Stimulated activated CD4-positive, alpha-beta T cell treated with anti-CD3 and anti-CD28 coated beads, TNF-alpha, amount 100 ng/mL, for 48 hours (primary cell): ENCODE measurements around the gene OR9A2.

Source experiments
- DNase-seq, 3 donors: peaks; one replicate each; pipeline ENCODE4 v3.0.0-alpha.2; 2020; ENCODE audit warnings: low read depth in 3 of 3

OR9A2 gene, protein sequence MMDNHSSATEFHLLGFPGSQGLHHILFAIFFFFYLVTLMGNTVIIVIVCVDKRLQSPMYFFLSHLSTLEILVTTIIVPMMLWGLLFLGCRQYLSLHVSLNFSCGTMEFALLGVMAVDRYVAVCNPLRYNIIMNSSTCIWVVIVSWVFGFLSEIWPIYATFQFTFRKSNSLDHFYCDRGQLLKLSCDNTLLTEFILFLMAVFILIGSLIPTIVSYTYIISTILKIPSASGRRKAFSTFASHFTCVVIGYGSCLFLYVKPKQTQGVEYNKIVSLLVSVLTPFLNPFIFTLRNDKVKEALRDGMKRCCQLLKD

DNA sequence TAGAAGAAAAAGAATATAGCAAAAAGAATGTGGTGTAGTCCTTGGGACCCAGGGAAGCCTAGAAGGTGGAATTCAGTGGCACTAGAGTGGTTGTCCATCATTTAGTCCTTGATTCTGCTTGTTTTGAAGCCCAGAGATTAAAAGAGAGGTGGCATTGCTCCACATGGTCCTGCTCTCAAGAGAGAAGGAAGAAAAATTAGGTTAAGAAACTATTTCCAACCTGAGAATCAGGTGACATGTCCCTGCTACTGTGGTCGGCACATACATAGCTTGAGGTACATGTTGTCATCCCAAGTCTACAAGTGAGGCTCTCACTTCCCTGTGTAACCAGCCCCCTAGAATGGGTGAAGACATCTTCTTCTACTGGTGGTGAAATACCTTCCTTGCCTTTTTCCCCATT, at the start of gene OR9A2:
OR9A2 (minus strand) TSS at position 101 of the 400 bp plus-strand sequence; CDS start at position 101, 0 bp downstream.
- no peak for DNase-seq

DNA sequence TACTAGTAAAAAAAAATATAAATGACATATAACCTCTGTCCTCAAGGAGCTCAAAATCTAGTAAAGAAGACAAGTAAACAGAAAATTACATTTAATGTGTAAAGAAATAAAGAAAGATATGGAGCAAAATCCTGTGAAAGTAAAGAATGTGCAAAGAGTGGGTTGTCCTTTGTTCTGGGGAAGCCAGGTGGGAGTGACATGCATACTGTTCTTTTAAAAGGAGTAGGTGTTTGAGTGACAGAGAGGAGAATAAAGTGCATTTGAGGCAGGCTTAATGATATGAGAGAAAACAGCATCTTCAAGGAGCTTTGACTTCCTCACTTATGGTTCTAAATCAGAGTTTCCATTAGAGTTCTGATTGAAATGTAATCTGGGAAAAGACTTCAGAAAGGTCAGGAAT, 47.2 kb upstream of the OR9A2 start:
- DNase-seq = no peak

DNA sequence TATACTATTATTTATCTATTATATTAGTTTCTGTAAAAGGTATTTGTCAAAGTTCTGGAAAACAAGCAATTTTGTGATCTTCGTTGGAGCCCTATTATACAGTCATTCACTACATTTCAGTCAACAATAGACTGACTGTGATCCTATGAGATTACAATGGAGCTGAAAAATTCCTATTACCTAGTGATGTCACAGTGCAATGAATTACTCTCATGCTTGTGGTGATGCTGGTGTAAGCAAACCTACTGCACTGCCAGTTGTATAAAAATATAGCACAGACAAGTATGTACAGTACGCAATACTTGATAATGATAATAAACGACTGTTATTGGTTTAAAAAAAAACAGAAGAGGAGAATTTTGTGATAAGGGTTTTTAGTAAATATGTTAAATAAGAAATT, 46.6 kb upstream of the OR9A2 start:
- no peak for DNase-seq

DNA sequence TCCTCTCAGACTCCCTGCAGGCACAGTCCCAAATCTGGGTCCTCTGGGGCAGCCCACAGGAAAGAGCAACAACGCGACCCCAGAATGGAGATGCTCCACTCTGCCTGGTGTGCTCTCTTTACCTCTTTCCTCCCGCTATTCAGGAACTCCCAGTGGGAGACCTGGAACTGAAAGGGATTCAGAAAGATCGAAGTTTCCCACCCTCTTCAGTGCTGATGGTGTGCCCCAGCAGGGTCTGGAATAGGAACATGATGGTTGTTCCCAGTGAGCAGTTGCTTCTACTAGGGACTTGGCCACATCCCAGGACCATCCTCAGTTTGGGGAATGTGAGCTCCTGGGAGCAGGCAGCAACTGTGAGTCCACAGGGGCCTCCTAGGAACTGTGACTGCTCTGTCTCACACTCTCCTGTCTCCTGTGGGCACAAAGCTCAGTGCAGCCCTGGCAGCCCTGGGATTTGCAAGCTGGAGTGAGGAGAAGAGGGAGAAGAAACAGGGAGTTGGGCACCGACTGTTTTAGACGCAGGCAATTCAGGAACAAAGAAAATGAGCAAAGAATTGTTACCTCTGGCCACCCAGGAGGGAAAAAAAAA, 43.1 kb upstream of the OR9A2 start:
- DNase-seq = no peak

DNA sequence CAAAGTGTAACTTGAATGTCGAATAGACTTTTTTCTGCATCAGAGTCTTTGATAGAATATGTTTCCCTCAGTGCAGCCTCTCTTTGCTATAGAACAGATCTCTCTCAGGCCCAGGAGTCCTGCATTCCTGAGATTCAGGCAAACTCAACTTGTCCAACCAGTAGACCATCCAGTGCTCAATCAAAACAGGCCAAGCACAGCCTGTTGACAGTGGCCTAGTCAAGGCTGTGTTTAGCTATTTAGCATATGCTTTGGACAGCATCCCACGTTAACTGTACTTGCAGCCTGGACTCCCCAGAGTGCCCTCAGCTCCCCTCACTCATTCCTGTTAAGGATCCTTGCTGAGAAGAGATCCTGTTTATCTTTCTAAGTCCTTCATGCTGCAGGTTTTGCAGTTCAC, 41.5 kb upstream of the OR9A2 start:
- DNase-seq = no peak

DNA sequence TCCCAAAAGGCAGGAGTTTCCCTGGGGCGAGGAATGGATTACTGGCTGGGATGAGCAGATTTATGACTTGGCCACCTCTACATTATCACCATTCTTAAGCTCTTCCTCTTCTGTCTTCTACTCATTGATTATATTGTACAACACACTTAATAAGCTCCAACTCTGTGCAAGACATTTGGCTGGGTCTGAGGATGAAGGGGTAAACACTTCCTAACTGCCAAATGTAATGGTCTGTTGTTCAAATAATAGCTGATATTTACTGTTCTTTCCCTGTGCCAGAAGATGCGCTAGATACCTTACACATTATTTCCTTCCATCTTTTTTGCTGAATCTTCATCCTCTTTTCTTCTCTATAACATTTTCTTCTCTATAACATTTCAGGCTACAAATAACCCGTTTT, 36.8 kb upstream of the OR9A2 start:
- no peak for DNase-seq

DNA sequence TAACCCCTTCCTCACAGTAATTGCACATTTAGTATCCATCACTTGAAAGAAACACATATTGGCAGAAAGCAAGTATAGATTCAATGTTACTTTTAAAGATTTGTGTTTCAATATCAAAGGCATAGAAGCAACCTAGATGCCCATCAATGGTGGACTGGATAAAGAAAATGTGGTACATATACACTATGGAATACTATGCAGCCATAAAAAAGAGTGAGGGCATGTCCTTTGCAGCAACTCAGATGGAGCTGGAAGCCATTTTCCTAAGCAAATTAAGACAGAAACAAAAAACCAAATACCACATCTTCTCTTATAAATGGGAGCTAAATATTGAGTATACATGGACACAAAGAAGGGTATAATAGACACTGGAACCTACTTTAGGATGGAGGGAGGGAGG, 28.8 kb upstream of the OR9A2 start:
- no peak for DNase-seq

DNA sequence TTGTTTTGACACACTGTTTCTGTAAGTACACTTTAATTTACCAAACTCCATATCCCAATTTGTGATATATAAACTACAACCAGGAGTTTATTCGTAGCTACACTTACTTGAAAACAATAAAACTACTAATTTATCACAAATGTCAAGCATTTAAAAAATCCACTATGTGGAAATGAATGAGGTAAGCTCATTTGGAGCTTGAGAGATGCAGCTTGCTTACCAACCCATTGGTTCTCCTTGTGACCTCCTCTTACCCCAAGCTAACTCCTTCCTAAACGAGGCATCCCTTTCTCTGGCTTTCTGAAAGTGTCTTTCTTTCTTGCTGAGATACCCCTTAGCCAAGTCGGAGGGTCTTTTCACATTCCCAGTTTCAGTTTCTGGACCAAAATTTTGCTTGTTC, 27.7 kb upstream of the OR9A2 start:
- no peak for DNase-seq

DNA sequence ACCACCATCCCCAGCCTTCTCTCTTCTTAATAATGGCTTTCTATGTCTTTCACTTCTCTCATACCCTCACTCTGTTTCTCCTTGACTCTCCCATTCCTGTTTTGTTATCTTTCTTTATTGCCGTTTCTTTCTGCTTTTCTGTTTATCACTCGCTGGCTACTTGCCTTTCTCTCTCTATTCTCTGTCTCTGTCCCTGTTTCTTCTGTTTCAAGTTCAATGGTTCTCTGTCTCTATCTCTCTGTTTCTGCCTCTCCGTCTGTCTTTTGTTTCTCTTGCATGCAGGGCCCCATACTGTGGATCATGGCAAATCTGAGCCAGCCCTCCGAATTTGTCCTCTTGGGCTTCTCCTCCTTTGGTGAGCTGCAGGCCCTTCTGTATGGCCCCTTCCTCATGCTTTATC, 25.1 kb upstream of the OR9A2 start, which contains the start of gene OR6V1:
OR6V1 (plus strand) TSS at position 301 of the 400 bp plus-strand sequence; CDS start at position 301, 0 bp downstream.
- DNase-seq = no peak

DNA sequence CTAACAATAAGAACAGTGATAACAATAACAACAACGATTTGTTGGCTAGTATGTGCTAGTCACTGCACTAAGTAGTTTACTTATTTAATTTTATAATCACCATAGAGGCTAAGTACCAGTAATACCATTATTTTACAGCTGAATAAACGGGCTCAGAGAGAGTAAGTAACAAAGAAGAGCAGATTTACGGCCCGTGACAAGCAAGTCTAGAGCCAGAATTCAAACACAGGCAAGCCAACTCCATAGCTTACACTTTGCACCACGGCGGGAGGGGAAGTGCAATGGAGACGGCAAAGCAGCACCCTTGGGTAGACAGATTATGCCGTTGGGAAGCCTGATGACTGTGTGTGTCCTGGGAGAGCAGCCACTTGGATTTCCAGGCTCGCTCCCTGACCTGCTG, 24.0 kb upstream of the OR9A2 start:
- DNase-seq = no peak

DNA sequence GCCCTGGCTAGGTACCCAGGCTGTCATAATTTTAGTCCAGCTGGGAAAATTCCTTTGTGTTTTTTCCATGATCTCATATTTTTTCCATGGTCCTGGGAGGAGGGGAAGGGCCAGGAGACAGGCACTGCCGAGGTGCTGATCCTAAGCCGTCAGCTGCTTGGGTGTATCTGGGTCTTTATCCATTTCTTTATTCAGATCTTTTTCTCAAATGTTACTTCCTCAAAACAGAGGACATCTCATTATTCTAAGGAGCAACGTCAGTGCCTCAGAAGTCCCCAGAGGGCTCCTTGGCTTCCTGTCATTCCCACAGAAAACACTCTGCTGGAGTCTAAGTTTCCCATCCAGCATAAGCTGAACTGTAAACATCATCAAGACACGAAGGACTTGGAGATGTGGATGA, 22.4 kb upstream of the OR9A2 start:
- no peak for DNase-seq

DNA sequence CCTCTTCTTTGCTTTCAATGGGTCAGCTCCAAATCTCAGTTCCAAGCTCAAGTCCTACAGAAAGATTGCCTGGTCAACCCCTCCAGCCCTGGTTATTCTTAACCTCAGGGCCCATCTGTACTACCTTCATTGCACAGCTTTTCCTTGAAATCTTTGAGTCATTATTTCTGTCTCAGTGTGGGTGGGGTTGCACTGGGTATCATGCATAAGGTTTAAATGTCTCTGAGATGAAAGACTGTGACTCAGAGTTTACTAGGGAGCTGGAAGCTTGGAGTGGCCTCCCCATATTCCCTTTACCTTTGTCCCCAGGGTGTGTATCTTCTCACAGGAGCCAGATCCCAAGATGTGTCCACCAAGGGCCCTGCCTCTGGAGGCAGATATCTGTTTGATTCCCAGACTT, 21.9 kb upstream of the OR9A2 start:
- DNase-seq = no peak

DNA sequence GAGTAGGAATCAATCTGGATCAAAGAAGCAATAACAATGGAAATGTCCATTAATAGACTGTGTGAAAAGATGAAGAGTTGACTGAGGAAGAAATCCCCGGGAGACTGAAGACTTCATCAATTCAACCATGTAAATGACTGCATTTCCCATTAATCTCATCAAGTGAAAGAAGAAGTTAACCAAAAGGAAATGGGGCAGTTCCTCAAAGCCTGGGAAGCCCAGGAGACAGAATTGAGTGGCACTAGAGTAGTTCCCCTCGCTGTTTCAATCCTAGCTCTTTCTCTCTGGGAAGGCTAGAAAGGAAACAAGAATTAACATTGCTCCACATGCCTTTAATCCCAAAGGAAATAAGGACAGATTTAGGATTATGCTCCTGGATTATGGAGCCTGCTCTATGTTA, 20.4 kb upstream of the OR9A2 start:
- DNase-seq = no peak

DNA sequence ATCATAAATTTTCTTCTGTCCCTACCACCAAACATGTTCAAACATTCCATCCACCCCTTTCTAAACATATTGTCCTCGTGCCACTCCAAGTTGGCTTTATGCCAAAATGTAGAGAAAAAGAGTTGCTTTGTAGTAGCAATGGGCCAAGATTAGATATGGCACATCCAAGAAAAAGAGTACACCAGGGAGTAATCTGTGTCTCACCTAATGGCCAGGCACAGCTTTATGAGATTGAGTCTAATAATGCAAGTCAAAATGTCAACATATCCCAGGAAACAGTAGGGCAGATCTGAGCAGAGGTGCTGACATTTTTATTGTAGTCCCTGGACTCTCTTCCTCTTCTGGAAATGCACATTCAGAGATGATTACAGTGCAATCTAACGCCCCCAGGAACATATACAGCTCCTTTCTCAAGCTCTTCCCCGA, 19.5 kb upstream of the OR9A2 start:
- DNase-seq = no peak

DNA sequence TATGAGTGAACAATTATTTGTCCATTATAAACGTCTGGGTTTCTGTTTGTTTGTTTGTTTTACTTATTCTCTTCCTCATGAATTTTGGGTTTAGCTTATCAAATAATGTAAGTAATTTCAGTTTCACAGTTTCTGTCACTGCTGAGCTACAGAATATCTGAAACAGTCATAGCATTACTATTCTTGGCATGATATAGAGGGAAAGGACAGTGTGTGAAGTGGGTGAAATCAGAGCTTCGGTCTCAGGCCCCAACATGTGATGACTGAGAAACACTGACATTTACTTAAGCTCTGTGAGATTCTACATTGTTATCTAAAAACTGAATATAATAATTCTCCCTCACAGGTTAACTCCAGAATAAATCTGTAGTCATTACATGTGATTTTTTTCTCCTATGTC, 16.5 kb upstream of the OR9A2 start:
- DNase-seq = no peak

DNA sequence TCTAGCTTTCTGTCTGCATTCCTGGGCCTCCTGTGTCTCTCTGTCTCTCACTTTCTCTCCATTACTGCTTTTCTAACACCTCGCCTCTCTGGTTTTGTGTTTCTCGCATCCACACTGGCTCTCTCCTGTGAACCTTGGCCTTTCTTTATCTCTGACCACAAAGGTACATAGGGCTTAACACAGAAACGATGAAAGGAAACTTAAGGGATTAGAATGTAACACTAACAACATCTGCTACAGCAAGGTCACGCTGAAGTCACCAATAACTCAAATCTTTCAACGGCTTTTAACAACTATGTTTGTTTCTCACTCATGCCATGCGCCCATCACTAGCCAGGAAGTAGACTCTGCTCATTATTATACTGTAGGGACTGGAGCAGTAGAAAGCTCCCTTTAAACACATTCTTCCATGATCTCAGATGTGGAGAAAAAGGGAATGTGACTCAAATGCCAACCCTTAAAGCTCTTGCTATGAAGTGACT, 15.9 kb upstream of the OR9A2 start:
- DNase-seq = no peak

DNA sequence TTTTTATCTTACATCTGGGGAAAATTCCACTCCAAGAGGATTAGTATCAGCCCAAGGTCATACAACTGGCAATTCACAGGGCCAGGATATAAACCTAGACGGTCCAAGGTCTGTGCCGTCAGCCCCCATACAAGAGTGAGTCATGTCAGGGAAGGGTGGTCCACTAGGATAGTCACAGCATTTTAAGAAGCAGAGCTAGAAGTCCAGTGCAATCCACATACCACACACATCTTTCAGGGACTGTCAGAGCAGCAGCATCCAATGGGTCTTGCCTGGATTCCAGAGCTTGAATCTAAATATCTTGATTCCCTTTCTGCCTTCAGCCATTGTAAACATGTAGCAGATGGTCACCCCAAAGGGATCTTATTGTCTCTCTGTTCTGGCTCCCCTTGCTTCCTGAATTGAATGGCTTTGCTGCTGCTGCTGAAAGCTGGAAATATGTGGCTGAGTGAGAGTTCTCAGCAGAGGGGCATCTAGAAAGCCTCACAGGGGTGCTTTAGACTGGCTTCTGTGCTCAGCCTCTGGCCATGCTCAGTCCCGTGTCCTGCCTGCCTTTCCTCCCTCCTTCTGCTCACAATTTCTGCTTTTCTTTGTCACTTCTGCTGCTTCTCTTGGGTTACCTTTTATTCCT, 15.3 kb upstream of the OR9A2 start:
- DNase-seq = no peak

DNA sequence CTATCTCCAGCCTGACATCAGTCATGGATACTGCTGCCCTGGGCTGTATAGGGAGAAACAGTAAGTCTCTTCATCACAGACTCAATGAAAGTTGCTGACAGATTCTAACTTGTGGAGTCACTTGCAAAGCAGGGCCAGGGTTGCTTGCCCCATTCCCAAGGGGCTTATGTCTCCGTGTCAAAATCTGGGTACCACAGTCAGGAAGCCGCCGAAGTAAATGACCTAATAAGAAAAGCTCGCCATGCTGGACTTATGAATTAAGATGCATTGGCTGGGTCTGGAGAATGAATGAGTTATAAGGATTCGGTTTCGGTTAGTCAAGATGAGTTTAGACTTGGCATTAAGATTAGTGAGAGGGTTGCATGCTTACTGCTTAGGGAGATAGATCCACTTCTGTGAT, 14.4 kb upstream of the OR9A2 start:
- no peak for DNase-seq

DNA sequence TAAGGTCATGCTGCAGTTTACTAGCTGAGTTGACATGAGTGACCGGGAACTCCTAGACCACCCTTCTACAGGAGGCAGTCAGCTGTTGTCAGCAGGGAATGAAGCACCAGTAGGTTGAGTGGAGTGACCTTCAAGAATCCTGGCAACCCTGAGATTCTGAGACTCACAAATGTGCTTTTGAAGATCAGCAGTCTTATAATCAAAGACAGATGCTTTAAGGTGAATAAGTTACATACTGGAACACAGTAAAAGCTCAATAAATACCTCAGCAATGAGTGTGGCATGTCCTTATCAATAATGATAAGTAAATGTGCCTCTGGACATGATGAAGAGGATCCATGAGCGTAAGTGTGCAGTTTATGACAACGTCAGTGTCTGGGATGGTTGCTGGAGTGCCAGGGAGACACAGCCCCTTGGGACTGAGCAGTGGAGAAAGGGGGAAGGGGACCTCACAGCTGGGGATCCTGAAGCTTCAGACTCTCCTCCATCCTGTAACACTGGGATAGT, 13.3 kb upstream of the OR9A2 start:
- DNase-seq = no peak

DNA sequence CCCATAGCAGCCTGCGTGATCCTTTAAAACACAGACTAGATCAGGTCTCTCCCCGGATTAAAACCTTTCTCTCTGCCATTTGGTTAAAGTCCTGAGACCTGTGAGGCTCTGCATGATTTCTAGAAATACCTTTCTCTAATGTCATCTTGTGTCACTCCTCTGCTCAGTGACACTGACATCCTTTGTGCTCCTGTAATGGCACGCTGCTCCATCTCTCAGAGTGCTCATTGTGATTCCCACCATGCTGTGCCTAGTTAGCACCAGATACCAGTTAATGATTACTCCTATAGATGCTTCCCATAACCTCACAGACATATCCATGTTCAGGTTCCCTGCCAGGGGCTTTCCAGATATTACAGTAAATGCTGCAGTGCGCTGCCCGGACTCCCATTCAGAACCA, 11.7 kb upstream of the OR9A2 start:
- no peak for DNase-seq

DNA sequence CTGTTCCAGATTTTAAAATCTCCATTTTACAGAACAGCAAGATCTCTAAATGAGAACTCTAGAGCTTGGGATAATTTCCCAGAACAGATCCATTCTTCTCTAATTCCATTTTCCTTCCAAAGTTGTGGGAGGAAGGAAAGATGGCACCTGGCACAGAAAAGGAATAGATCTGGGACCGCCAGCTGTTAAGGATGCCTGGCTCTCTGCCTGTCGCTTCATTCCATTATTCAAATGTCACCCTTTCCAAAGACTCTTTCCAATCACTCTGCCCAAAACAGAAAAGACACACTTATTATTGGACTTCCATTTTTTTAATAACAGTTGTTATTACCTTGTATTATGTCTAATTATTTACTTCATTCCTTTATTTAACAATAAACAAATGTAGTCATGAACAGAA, 751 bp upstream of the OR9A2 start:
- DNase-seq = no peak

DNA sequence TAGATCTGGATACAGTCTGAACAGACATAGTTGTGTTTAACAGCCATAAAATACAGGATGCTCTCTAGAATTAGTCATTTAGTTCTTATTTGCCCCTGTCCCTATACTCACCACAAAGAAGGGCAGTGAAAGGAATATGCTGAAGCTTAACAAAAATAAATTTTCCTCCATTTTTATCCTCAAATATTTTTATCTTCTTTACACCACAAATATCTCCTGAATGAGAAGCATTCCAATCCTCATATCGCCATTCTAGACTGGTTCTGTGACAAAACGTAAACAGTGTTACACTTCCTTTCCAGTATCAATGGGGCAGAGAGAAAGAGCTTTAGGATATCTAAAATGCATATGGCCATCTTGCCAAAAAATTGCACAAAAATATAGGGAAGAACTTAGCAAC, 1.6 kb downstream of the OR9A2 start:
- no peak for DNase-seq

DNA sequence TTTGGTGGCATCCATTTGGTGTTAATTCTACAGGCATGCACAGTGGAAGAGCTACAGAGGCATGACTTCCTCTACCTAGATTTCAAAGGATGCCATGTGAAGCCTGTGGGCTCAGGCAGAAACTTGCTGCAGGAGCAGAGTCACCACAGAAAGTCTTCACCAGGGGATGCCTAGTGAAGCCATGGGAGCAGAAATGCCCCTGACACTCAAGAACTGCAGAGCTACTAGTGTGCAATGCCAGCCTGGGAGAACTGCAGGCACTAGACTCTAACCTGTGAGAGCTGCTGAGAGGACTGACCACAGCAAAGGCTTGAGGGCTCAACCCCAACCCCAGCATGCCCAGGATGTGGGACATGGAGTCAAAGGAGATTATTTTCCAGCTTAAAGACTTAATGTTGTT, 3.9 kb downstream of the OR9A2 start:
- DNase-seq = no peak
